Uterus (tissue), 4 donors: Measurements from ENCODE around the gene FHOD1. TPM values are rescaled to one million over a fixed set of nuclear protein-coding genes. Genes with fewer than 3 reads are reported as not detected.

Source experiments
- DNase-seq, 2 donors: peaks; one replicate each; pipeline ENCODE4 v3.0.0-alpha.2; 2019 to 2020
- H3K27ac ChIP-seq, 2 donors: fragments of 200-600 bp; sonication (generic); 1 replicate in 1 of 2; 2 replicates in 1 of 2; pipeline ENCODE4 v1.5.1; 2016 to 2018
- H3K27me3 ChIP-seq, 2 donors: fragments of 200-600 bp; sonication (generic); one replicate each; pipeline ENCODE4 v1.5.1; 2018 to 2019; ENCODE audit warnings: control low read depth in 1 of 2
- H3K36me3 ChIP-seq, 2 donors: fragments of 200-600 bp; sonication (generic); one replicate each; pipeline ENCODE4 v1.5.1; 2019; ENCODE audit warnings: control low read depth in 1 of 2
- H3K4me1 ChIP-seq, 2 donors: fragments of 200-600 bp; sonication (generic); one replicate each; pipeline ENCODE4 v1.5.1; 2018 to 2019; ENCODE audit warnings: control low read depth in 1 of 2
- H3K4me3 ChIP-seq, 2 donors: fragments of 200-600 bp; sonication (generic); 1 replicate in 1 of 2; 2 replicates in 1 of 2; pipeline ENCODE4 v1.5.1; 2018 to 2019; ENCODE audit warnings: mild to moderate bottlenecking in 1 of 2
- H3K9me3 ChIP-seq, 2 donors: fragments of 200-600 bp; sonication (generic); one replicate each; pipeline ENCODE4 v1.5.1; 2019; ENCODE audit warnings: control low read depth in 1 of 2
- CTCF ChIP-seq, 4 experiments: fragments of 200-600 bp in 2 of 4; fragments of 450-650 bp in 2 of 4; sonication (generic) in 2 of 4; IDR thresholded peaks; one replicate each; pipeline ENCODE4 v1.5.1; 2016 to 2019; ENCODE audit warnings: antibody characterized with exemption in 4 of 4, mild to moderate bottlenecking in 2 of 4, moderate library complexity in 1 of 4
- POLR2A ChIP-seq, 2 donors: fragments of 450-650 bp; IDR thresholded peaks; one replicate each; pipeline ENCODE4 v1.6.1; 2016; ENCODE audit warnings: antibody characterized with exemption in 2 of 2, mild to moderate bottlenecking in 1 of 2, moderate library complexity in 1 of 2
- intact Hi-C: fragments of 100-400 bp; cut with DNase I; formaldehyde crosslinking; loops from one replicate; pipeline ENCODE4 v1.15.1; 2023; ENCODE audit warnings: low total_unique reads
- microRNA counts, 2 donors: library from miRNA; unstranded; fragments of <30 nt; microRNA quantifications; one replicate each; lab custom pipeline; 2016 to 2017
- microRNA-seq: library from miRNA; unstranded; fragments of <30 nt; microRNA quantifications from one replicate; pipeline ENCODE4, GENCODE V29; 2016; ENCODE audit warnings: borderline microRNAs expressed, borderline replicate concordance
- small RNA-seq: library from RNA; depleted of rRNA; stranded (forward); fragments of <200 nt; gene quantifications from one replicate; pipeline ENCODE3, GENCODE V24; 2016
- total RNA-seq, 4 donors: library from RNA; depleted of rRNA in 3 of 4; stranded (reverse); fragments of >200 nt in 3 of 4; gene quantifications; one replicate each; pipeline versions ENCODE4 v1.1.0 to v1.2.4, GENCODE V29; 2014 to 2023
- donor health status: DM: yes; HTN: yes; CAD: no.

The FHOD1 gene
- total RNA-seq, 4 donors from 2014 or later = 2.3 to 37.6 (median 11.8) TPM

DNA sequence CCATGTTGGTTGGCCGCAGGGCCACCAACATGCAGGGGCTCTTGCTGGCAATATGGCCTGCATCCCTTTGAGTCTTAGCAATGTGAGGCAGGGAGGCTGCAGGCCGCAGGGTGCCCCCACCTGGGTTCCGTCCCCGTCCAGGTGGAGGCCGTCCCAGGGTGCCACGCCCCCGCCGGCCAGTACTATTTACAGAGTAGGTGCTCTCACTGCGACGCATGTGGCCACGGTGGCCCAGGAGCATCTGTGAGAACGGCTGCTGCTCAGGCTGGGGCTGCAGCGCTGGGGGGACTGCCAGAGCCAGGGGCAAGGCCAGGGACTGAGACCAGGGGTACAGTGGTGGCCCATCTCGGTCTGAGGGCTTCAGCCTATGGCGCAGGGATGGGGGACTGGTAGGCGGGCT, 67.1 kb downstream of the FHOD1 start:
- no peaks in the 10 kb centered on the region for H3K36me3 ChIP-seq
- intact Hi-C loops = no loop called here
- H3K27me3 ChIP-seq = no peaks in the 10 kb centered on the region
- H3K4me1 ChIP-seq = peaks cover 0 to 9% of the 10 kb centered on the region in 2 donors
- TF ChIP-seq POLR2A (IDR thresholded peaks at IDR 0.05) (no peak), CTCF (IDR thresholded peaks at IDR 0.05) (no peak)
- no peak for DNase-seq
- H3K27ac ChIP-seq = peak overlapping the region in 1 of 2 donors; percentile 18
- no peak overlapping the region for H3K4me3 ChIP-seq
- no peaks in the 10 kb centered on the region for H3K9me3 ChIP-seq

GRCh38 chr16:67179421-67180080, 67.7 kb downstream of the FHOD1 start:
- intact Hi-C loops = no loop called here
- no peak overlapping the region for H3K4me3 ChIP-seq
- H3K36me3 ChIP-seq = no peaks in the 10 kb centered on the region
- no peak for DNase-seq
- TF ChIP-seq CTCF (IDR thresholded peaks at IDR 0.05) = no peak
- no peak for TF ChIP-seq POLR2A (IDR thresholded peaks at IDR 0.05)
- no peaks in the 10 kb centered on the region for H3K9me3 ChIP-seq
- H3K27me3 ChIP-seq = no peaks in the 10 kb centered on the region
- H3K4me1 ChIP-seq = peaks cover 0 to 4% of the 10 kb centered on the region in 2 donors
- H3K27ac ChIP-seq = no peak overlapping the region

MicroRNAs encoded within 50 kb of the gene (microRNA counts, 767-probe panel; counts per million panel counts)
- microRNA hsa-miR-328 (lab: Ali Mortazavi, UCI) = 0 counts per million in 2 donors

Small RNAs within 50 kb of the gene (microRNA-seq; reads per million reads assigned to microRNA genes)
- 419 reads per million, percentile 72 among the genes with 10 or more reads in this experiment for gene MIR328

Small RNAs within 50 kb of the gene (small RNA-seq; reads per million reads assigned to genes)
- gene MIR328 = 3.4 reads per million, percentile 83 among the genes with 10 or more reads in this experiment

Other genes with a start within 250 kb of the FHOD1 start
- 100 to 1,000 TPM in 1 of 4 donors, 10 to 100 TPM in 3; 42.1 to 108 (median 75.9) TPM for gene CBFB, start 218.3 kb downstream of the FHOD1 start, total RNA-seq
- gene PHAF1, start 137.5 kb downstream of the FHOD1 start, total RNA-seq = 10 to 100 TPM; 12.3 to 27.1 (median 21.1) TPM
- 10 to 100 TPM in 3 of 4 donors, 1 to 10 TPM in 1; 2.4 to 40.1 (median 15.1) TPM for gene B3GNT9, start 96.5 kb downstream of the FHOD1 start, total RNA-seq
- gene TRADD, start 87.6 kb downstream of the FHOD1 start, total RNA-seq = 10 to 100 TPM in 2 of 4 donors, 1 to 10 TPM in 2; 2.6 to 21.0 (median 10.6) TPM
- 10 to 100 TPM in 2 of 4 donors, 1 to 10 TPM in 1, not detected in 1; 2.6 to 47.4 (median 14.1) TPM for gene FBXL8, start 87.5 kb downstream of the FHOD1 start, total RNA-seq
- 10 to 100 TPM in 3 of 4 donors, not detected in 1; 11.3 to 51.9 (median 42.3) TPM for gene HSF4, start 82.7 kb downstream of the FHOD1 start, total RNA-seq
- 10 to 100 TPM in 2 of 4 donors, 1 to 10 TPM in 2; 3.3 to 29.7 (median 17.0) TPM for gene NOL3, start 76.9 kb downstream of the FHOD1 start, total RNA-seq
- gene MATCAP1, start 63.5 kb downstream of the FHOD1 start, total RNA-seq = 10 to 100 TPM; 10.9 to 35.4 (median 20.5) TPM
- 1 to 10 TPM in 3 of 4 donors, under 1 TPM in 1; 0.29 to 5.1 (median 1.8) TPM for gene EXOC3L1, start 57.3 kb downstream of the FHOD1 start, total RNA-seq
- gene E2F4, start 55.3 kb downstream of the FHOD1 start, total RNA-seq = 100 to 1,000 TPM in 1 of 4 donors, 10 to 100 TPM in 3; 49.2 to 294 (median 77.1) TPM
- 1 to 10 TPM in 2 of 4 donors, not detected in 2; 1.6 to 5.4 TPM for gene ELMO3, start 48.4 kb downstream of the FHOD1 start, total RNA-seq
- 10 to 100 TPM; 10.2 to 57.9 (median 27.3) TPM for gene TMEM208, start 20.4 kb downstream of the FHOD1 start, total RNA-seq
- gene SLC9A5, start 1.5 kb upstream of the FHOD1 start, total RNA-seq = 1 to 10 TPM in 2 of 4 donors, under 1 TPM in 1, not detected in 1; 0.55 to 1.9 (median 1.3) TPM
- 10 to 100 TPM in 2 of 4 donors, 1 to 10 TPM in 2; 6.8 to 45.3 (median 17.1) TPM for gene PLEKHG4, start 32.1 kb upstream of the FHOD1 start, total RNA-seq
- gene KCTD19, start 79.3 kb upstream of the FHOD1 start, total RNA-seq = 1 to 10 TPM in 1 of 4 donors, under 1 TPM in 2, not detected in 1; 0.51 to 1.0 (median 0.55) TPM
- 1 to 10 TPM in 1 of 4 donors, under 1 TPM in 1, not detected in 2; 0.46 to 2.8 TPM for gene LRRC36, start 79.3 kb upstream of the FHOD1 start, total RNA-seq
- gene TPPP3, start 146.0 kb upstream of the FHOD1 start, total RNA-seq = 10 to 100 TPM; 13.4 to 26.6 (median 16.2) TPM
- gene ZDHHC1, start 169.0 kb upstream of the FHOD1 start, total RNA-seq = 10 to 100 TPM; 14.7 to 30.6 (median 25.6) TPM
- 10 to 100 TPM in 2 of 4 donors, 1 to 10 TPM in 2; 1.2 to 82.1 (median 9.7) TPM for gene HSD11B2, start 183.6 kb upstream of the FHOD1 start, total RNA-seq
- 100 to 1,000 TPM in 2 of 4 donors, 10 to 100 TPM in 2; 67.4 to 243 (median 100) TPM for gene ATP6V0D1, start 233.7 kb upstream of the FHOD1 start, total RNA-seq
- not detected for gene AGRP, start 236.1 kb upstream of the FHOD1 start, total RNA-seq